Activated CD4-positive, alpha-beta memory T cell treated with anti-CD3 and anti-CD28 coated beads for 36 hours (primary cell): ENCODE results near the gene CA9. TPM values are rescaled to one million over a fixed set of nuclear protein-coding genes. Genes with fewer than 3 reads are reported as not detected.

ENCODE experiments used
- CTCF ChIA-PET: fragments of 350-600 bp; sonication (Branson Sonifier 250); formaldehyde crosslinking; loops from one replicate; lab custom pipeline; 2021; ENCODE audit warnings: antibody characterized with exemption, inconsistent platforms; lab: Charles Lee
- POLR2A ChIA-PET: fragments of 350-600 bp; sonication (Branson Sonifier 250); formaldehyde crosslinking; loops from one replicate; lab custom pipeline; 2021; ENCODE audit warnings: antibody characterized with exemption; lab: Charles Lee
- DNase-seq: peaks from one replicate; pipeline ENCODE4 v3.0.0-alpha.2; 2020
- H3K27ac Mint-ChIP-seq: one replicate; pipeline ENCODE4 v1.8.0; 2021; ENCODE audit warnings: mixed read lengths
- H3K27me3 Mint-ChIP-seq: one replicate; pipeline ENCODE4 v1.8.0; 2021; ENCODE audit warnings: mixed read lengths
- H3K36me3 Mint-ChIP-seq: one replicate; pipeline ENCODE4 v1.8.0; 2021; ENCODE audit warnings: mixed read lengths
- H3K4me1 Mint-ChIP-seq: one replicate; pipeline ENCODE4 v1.8.0; 2021; ENCODE audit warnings: low read depth, mixed read lengths
- H3K4me3 Mint-ChIP-seq: one replicate; pipeline ENCODE4 v1.8.0; 2021; ENCODE audit warnings: mild to moderate bottlenecking, mixed read lengths
- H3K9me3 Mint-ChIP-seq: one replicate; pipeline ENCODE4 v1.8.0; 2021; ENCODE audit warnings: mixed read lengths
- intact Hi-C: fragments of 100-400 bp; cut with micrococcal nuclease; formaldehyde crosslinking; loops from one replicate; pipeline ENCODE4 v1.15.1; 2023
- total RNA-seq, 2 experiments: library from RNA; stranded (reverse); gene quantifications; one replicate each; pipeline ENCODE4 v1.2.3, GENCODE V29; 2021

CA9 gene
- total RNA-seq, 2 experiments from 2014 or later: 0.90 to 1.6 TPM

- ChIA-PET POLR2A (no interaction called here), CTCF (interaction anchor here (1.2 to 4.7 kb wide), 3 partner anchors 8 to 75 kb away, joined by 3 to 26 read pairs (median 8); no protein-coding TSS in a partner anchor)
- DNase-seq: no peak
- peaks cover 21% of the 10 kb centered on the region for H3K4me1 Mint-ChIP-seq
- no peak overlapping the region for H3K27ac Mint-ChIP-seq
- H3K27me3 Mint-ChIP-seq: no peaks in the 10 kb centered on the region
- intact Hi-C loops: loop anchor here (5.0 kb wide), 1 partner anchor 816 kb away; no protein-coding TSS in a partner anchor
- H3K9me3 Mint-ChIP-seq: no peaks in the 10 kb centered on the region
- H3K36me3 Mint-ChIP-seq: no peaks in the 10 kb centered on the region
- no peak overlapping the region for H3K4me3 Mint-ChIP-seq
These were observed 12.8 kb downstream of the CA9 start for GRCh38 chr9:35686222-35687203.

- ChIA-PET CTCF (interaction anchor here (1.4 to 5.2 kb wide), 5 partner anchors 10 to 76 kb away, joined by 4 to 28 read pairs (median 20); partner anchors contain the start of genes CCDC107 and RMRP), POLR2A (no interaction called here)
- Mint-ChIP-seq H3K4me3 (no peak overlapping the region), H3K36me3 (no peaks in the 10 kb centered on the region), H3K9me3 (no peaks in the 10 kb centered on the region), H3K27me3 (no peaks in the 10 kb centered on the region), H3K4me1 (peaks cover 21% of the 10 kb centered on the region), H3K27ac (no peak overlapping the region)
- no peak for DNase-seq
- intact Hi-C loops: loop anchor here (5.0 kb wide), 1 partner anchor 815 kb away; no protein-coding TSS in a partner anchor
These were observed 13.6 kb downstream of the CA9 start for GRCh38 chr9:35687306-35687705.

- Mint-ChIP-seq H3K4me1 (peaks cover 21% of the 10 kb centered on the region), H3K4me3 (no peak overlapping the region), H3K36me3 (no peaks in the 10 kb centered on the region), H3K9me3 (no peaks in the 10 kb centered on the region), H3K27ac (peak overlapping the region; percentile 20), H3K27me3 (no peaks in the 10 kb centered on the region)
- intact Hi-C loops: loop anchor here (2.0 to 5.0 kb wide), 3 partner anchors 23 to 814 kb away; partner anchors contain the start of gene ARHGEF39
- ChIA-PET CTCF (interaction anchor here (0.6 to 5.2 kb wide), 13 partner anchors 9 to 76 kb away, joined by 3 to 28 read pairs (median 4); partner anchors contain the start of genes ARHGEF39, CCDC107, RMRP and TLN1), POLR2A (interaction anchor here (1.8 kb wide), 1 partner anchor 44 kb away, joined by 6 read pairs; the partner anchor contains the start of genes CREB3 and TLN1)
- DNase-seq: no peak
These were observed 14.3 kb downstream of the CA9 start for GRCh38 chr9:35687972-35688557.

GRCh38 chr9:35688558-35689541 lies 15.1 kb downstream of the CA9 start:
- peaks cover 21% of the 10 kb centered on the region for H3K4me1 Mint-ChIP-seq
- intact Hi-C loops: loop anchor here (2.0 to 5.0 kb wide), 3 partner anchors 24 to 813 kb away; partner anchors contain the start of gene ARHGEF39
- peak overlapping the region; percentile 4 for H3K4me3 Mint-ChIP-seq
- H3K9me3 Mint-ChIP-seq: no peaks in the 10 kb centered on the region
- H3K27me3 Mint-ChIP-seq: no peaks in the 10 kb centered on the region
- no peak for DNase-seq
- ChIA-PET POLR2A (interaction anchor here (1.5 to 1.8 kb wide), 2 partner anchors 42 to 43 kb away, joined by 4 to 6 read pairs; partner anchors contain the start of genes CREB3 and TLN1), CTCF (interaction anchor here (0.6 to 5.2 kb wide), 13 partner anchors 8 to 77 kb away, joined by 3 to 28 read pairs (median 4); partner anchors contain the start of genes ARHGEF39, CCDC107, RMRP and TLN1)
- peak overlapping the region; percentile 45 for H3K27ac Mint-ChIP-seq
- no peaks in the 10 kb centered on the region for H3K36me3 Mint-ChIP-seq

GRCh38 chr9:35689542-35690293 lies 16.0 kb downstream of the CA9 start, which contains the start of gene TPM2:
Gene TPM2 (minus strand): TSS chr9:35689925. CDS start chr9:35689817, 108 bp downstream.
- intact Hi-C loops: loop anchor here (2.0 to 5.0 kb wide), 3 partner anchors 25 to 813 kb away; partner anchors contain the start of gene ARHGEF39
- Mint-ChIP-seq H3K27me3 (no peaks in the 10 kb centered on the region), H3K9me3 (no peaks in the 10 kb centered on the region), H3K4me3 (peak within 1 kb of the TSS; percentile 75), H3K27ac (peak within 1 kb of the TSS; percentile 45), H3K4me1 (peaks cover 21% of the 10 kb centered on the region), H3K36me3 (no peaks in the 10 kb centered on the region)
- ChIA-PET POLR2A (interaction anchor here (1.2 to 1.8 kb wide), 4 partner anchors 32 to 43 kb away, joined by 4 to 8 read pairs (median 5); partner anchors contain the start of genes CCDC107, CREB3, RMRP and TLN1), CTCF (interaction anchor here (1.5 to 5.2 kb wide), 5 partner anchors 25 to 78 kb away, joined by 4 to 21 read pairs (median 7); partner anchors contain the start of genes ARHGEF39, CCDC107 and RMRP)
- DNase-seq: no peak

GRCh38 chr9:35690294-35690613 lies 16.5 kb downstream of the CA9 start:
- Mint-ChIP-seq H3K27ac (no peak overlapping the region), H3K4me1 (peaks cover 21% of the 10 kb centered on the region), H3K9me3 (no peaks in the 10 kb centered on the region), H3K36me3 (no peaks in the 10 kb centered on the region), H3K4me3 (peak overlapping the region; percentile 75), H3K27me3 (no peaks in the 10 kb centered on the region)
- DNase-seq: no peak
- intact Hi-C loops: no loop called here
- POLR2A ChIA-PET: interaction anchor here (1.2 to 1.5 kb wide), 3 partner anchors 32 to 44 kb away, joined by 4 to 8 read pairs (median 4); partner anchors contain the start of genes CCDC107 and RMRP
- CTCF ChIA-PET: interaction anchor here (1.5 to 5.2 kb wide), 4 partner anchors 32 to 79 kb away, joined by 4 to 21 read pairs (median 14); partner anchors contain the start of genes CCDC107 and RMRP

- ChIA-PET POLR2A (interaction anchor here (1.2 to 1.5 kb wide), 4 partner anchors 33 to 44 kb away, joined by 4 to 8 read pairs (median 4); partner anchors contain the start of genes CCDC107 and RMRP), CTCF (interaction anchor here (1.4 to 5.2 kb wide), 5 partner anchors 32 to 79 kb away, joined by 3 to 21 read pairs (median 7); partner anchors contain the start of genes CCDC107 and RMRP)
- Mint-ChIP-seq H3K4me1 (peaks cover 21% of the 10 kb centered on the region), H3K4me3 (peak overlapping the region; percentile 75), H3K9me3 (no peaks in the 10 kb centered on the region), H3K27ac (no peak overlapping the region), H3K36me3 (no peaks in the 10 kb centered on the region), H3K27me3 (no peaks in the 10 kb centered on the region)
- intact Hi-C loops: no loop called here
- peak; percentile 56 for DNase-seq
These were observed 17.0 kb downstream of the CA9 start for GRCh38 chr9:35690614-35691333.

GRCh38 chr9:35691334-35691650 lies 17.6 kb downstream of the CA9 start:
- ChIA-PET CTCF (interaction anchor here (1.4 to 5.2 kb wide), 5 partner anchors 33 to 80 kb away, joined by 3 to 21 read pairs (median 7); partner anchors contain the start of genes CCDC107 and RMRP), POLR2A (interaction anchor here (1.5 kb wide), 2 partner anchors 33 to 35 kb away, joined by 5 to 8 read pairs; partner anchors contain the start of genes CCDC107 and RMRP)
- no peak for DNase-seq
- peaks cover 1% of the 10 kb centered on the region for H3K36me3 Mint-ChIP-seq
- no peaks in the 10 kb centered on the region for H3K9me3 Mint-ChIP-seq
- H3K4me3 Mint-ChIP-seq: peak overlapping the region; percentile 75
- peak overlapping the region; percentile 49 for H3K27ac Mint-ChIP-seq
- H3K27me3 Mint-ChIP-seq: no peaks in the 10 kb centered on the region
- H3K4me1 Mint-ChIP-seq: peaks cover 21% of the 10 kb centered on the region
- intact Hi-C loops: no loop called here

- Mint-ChIP-seq H3K27me3 (no peaks in the 10 kb centered on the region), H3K4me3 (peak overlapping the region; percentile 75), H3K27ac (no peak overlapping the region), H3K9me3 (no peaks in the 10 kb centered on the region), H3K36me3 (peaks cover 6% of the 10 kb centered on the region), H3K4me1 (peaks cover 23% of the 10 kb centered on the region)
- ChIA-PET POLR2A (interaction anchor here (1.5 kb wide), 1 partner anchor 35 kb away, joined by 5 read pairs; no protein-coding TSS in a partner anchor), CTCF (interaction anchor here (1.4 to 5.2 kb wide), 4 partner anchors 31 to 80 kb away, joined by 3 to 20 read pairs (median 7); no protein-coding TSS in a partner anchor)
- intact Hi-C loops: no loop called here
- DNase-seq: no peak
These were observed 18.1 kb downstream of the CA9 start for GRCh38 chr9:35691757-35692301.
